GM21737 (cell line): ENCODE measurements around the gene IQSEC3.

Source experiments
- ATAC-seq: cut with Tn5 transposase; IDR thresholded peaks from one replicate; pipeline ENCODE4 v1.9.1; 2021; ENCODE audit warnings: mild to moderate bottlenecking, moderate library complexity; ENCODE audit not compliant: unreplicated experiment

IQSEC3 gene

GRCh38 chr12:162467-163307, 96.1 kb downstream of the IQSEC3 start:
- ATAC-seq, result no peak

- ATAC-seq, result no peak
Measured at GRCh38 chr12:163406-163986, 96.9 kb downstream of the IQSEC3 start.

- ATAC-seq, result no peak
Measured at GRCh38 chr12:164207-164606, 97.6 kb downstream of the IQSEC3 start.

- ATAC-seq, result no peak
Measured at GRCh38 chr12:165862-166368, 99.3 kb downstream of the IQSEC3 start.

- no peak for ATAC-seq
Measured at GRCh38 chr12:166425-167075, 100.0 kb downstream of the IQSEC3 start.

GRCh38 chr12:167959-168600, 101.5 kb downstream of the IQSEC3 start:
- no peak for ATAC-seq

GRCh38 chr12:168763-169525, 102.4 kb downstream of the IQSEC3 start:
- ATAC-seq, result no peak

- ATAC-seq, result no peak
Measured at GRCh38 chr12:169528-170370, 103.2 kb downstream of the IQSEC3 start.

- no peak for ATAC-seq
Measured at GRCh38 chr12:170371-171225, 104.0 kb downstream of the IQSEC3 start.

GRCh38 chr12:171276-171675, 104.7 kb downstream of the IQSEC3 start:
- no peak for ATAC-seq

GRCh38 chr12:171743-172676, 105.4 kb downstream of the IQSEC3 start:
- ATAC-seq, result no peak

GRCh38 chr12:172732-173161, 106.2 kb downstream of the IQSEC3 start:
- no peak for ATAC-seq

GRCh38 chr12:174124-174523, 107.6 kb downstream of the IQSEC3 start:
- no peak for ATAC-seq

GRCh38 chr12:174596-174995, 108.0 kb downstream of the IQSEC3 start:
- ATAC-seq, result no peak

GRCh38 chr12:175250-175649, 108.7 kb downstream of the IQSEC3 start:
- ATAC-seq, result no peak

- ATAC-seq, result no peak
Measured at GRCh38 chr12:175759-176158, 109.2 kb downstream of the IQSEC3 start.

- ATAC-seq, result no peak
Measured at GRCh38 chr12:176321-177181, 110.0 kb downstream of the IQSEC3 start.
